Lung (tissue), 12 donors: Measurements from ENCODE around the gene LCTL. TPM values are rescaled to one million over a fixed set of nuclear protein-coding genes. Genes with fewer than 3 reads are reported as not detected.
"Not testable (repeated sequence)": the region's sequence is repeated elsewhere in the genome, so short reads cannot be mapped to it uniquely, and the experiment has no call there.

ENCODE experiments used
- ATAC-seq: fragments of 200-7000 bp; cut with Tn5 transposase; one replicate; pipeline ENCODE4 v1.9.1; 2020; ENCODE audit warnings: moderate number of reproducible peaks; ENCODE audit not compliant: insufficient read depth, low FRiP score
- DNase-seq, 3 donors: peaks; one replicate each; pipeline ENCODE4 v3.0.0-alpha.2; 2013 to 2017
- H3K27ac ChIP-seq, 2 donors: one replicate each; pipeline ENCODE4 v1.5.1; 2013; ENCODE audit warnings: mild to moderate bottlenecking in 2 of 2, moderate library complexity in 2 of 2, control low read depth in 1 of 2, inconsistent platforms in 1 of 2, low read depth in 1 of 2, low read length in 1 of 2
- H3K27me3 ChIP-seq, 3 donors: one replicate each; pipeline ENCODE4 v1.5.1; 2013; ENCODE audit warnings: low read length in 2 of 3; ENCODE audit not compliant: control insufficient read depth in 3 of 3, insufficient read depth in 3 of 3
- H3K36me3 ChIP-seq, 4 donors: one replicate each; pipeline ENCODE4 v1.5.1; 2013; ENCODE audit warnings: low read length in 4 of 4, mild to moderate bottlenecking in 1 of 4, moderate library complexity in 1 of 4; ENCODE audit not compliant: control insufficient read depth in 4 of 4, insufficient read depth in 4 of 4
- H3K4me1 ChIP-seq, 5 donors: one replicate each; pipeline ENCODE4 v1.5.1; 2013; ENCODE audit warnings: low read length in 5 of 5, mild to moderate bottlenecking in 2 of 5, moderate library complexity in 1 of 5; ENCODE audit not compliant: control insufficient read depth in 5 of 5, insufficient read depth in 5 of 5
- H3K4me3 ChIP-seq: one replicate; pipeline ENCODE4 v1.5.1; 2013; ENCODE audit warnings: mild to moderate bottlenecking, control low read depth, moderate library complexity
- H3K9ac ChIP-seq, 2 donors: one replicate each; pipeline ENCODE4 v1.5.1; 2013; ENCODE audit warnings: low read length in 2 of 2, control low read depth in 1 of 2; ENCODE audit not compliant: insufficient read depth in 1 of 2
- H3K9me3 ChIP-seq, 4 donors: one replicate each; pipeline ENCODE4 v1.5.1; 2013; ENCODE audit warnings: low read length in 3 of 4, mild to moderate bottlenecking in 1 of 4, moderate library complexity in 1 of 4; ENCODE audit not compliant: control insufficient read depth in 4 of 4, insufficient read depth in 3 of 4
- CTCF ChIP-seq: IDR thresholded peaks from 2 replicates; pipeline ENCODE4 v1.5.1; 2012; ENCODE audit warnings: mild to moderate bottlenecking; ENCODE audit errors: control extremely low read depth, extremely low read depth
- WGBS, 2 donors: extraction: QIAGEN DNeasy Blood & Tissue Kit; methylation state at CpG; one replicate each; pipeline ENCODE4 v1.1.7; 2013; 5-methylcytosine and 5-hydroxymethylcytosine counted together
- polyA plus RNA-seq, 2 donors: library from polyadenylated mRNA; stranded (reverse); fragments of 200-250 nt; gene quantifications; one replicate each; pipeline ENCODE4 v1.2.1, GENCODE V29; 2013
- total RNA-seq, 2 donors: library from RNA; depleted of rRNA in 1 of 2; stranded (reverse); fragments of >200 nt in 1 of 2; gene quantifications; one replicate each; pipeline ENCODE4 v1.2.1, GENCODE V29; 2014 to 2021
- donor health status: control.
- donor health status: control.
- donor health status: Bipolar disorder and iron deficiency.
- donor health status: healthy.
- donor health status: DM: yes; HTN: yes; CAD: no.

LCTL gene
- total and polyA plus RNA-seq, 4 donors = not detected

- TF ChIP-seq CTCF = no peak
- WGBS, 2 donors = 0% methylated on average over 13 of the region's 13 CpGs
- Histone ChIP-seq H3K36me3 (peaks cover 10 to 30% (median 14%) of the 10 kb centered on the region in 4 donors), H3K27me3 (no peaks in the 10 kb centered on the region), H3K27ac (peak overlapping the region; percentile 71 to 97), H3K9ac (peak overlapping the region; percentile 92 to 94), H3K9me3 (no peaks in the 10 kb centered on the region), H3K4me1 (peaks cover 0 to 25% (median 8%) of the 10 kb centered on the region in 5 donors), H3K4me3 (peak overlapping the region; percentile 63)
- DNase-seq (no peak), ATAC-seq (no peak)
These were observed 60.4 kb downstream of the LCTL start for GRCh38 chr15:66505430-66505811.

- Histone ChIP-seq H3K4me3 (peak within 1 kb of the TSS; percentile 89), H3K9ac (peak within 1 kb of the TSS; percentile 92 to 94), H3K27me3 (no peaks in the 10 kb centered on the region), H3K4me1 (peaks cover 0 to 25% (median 8%) of the 10 kb centered on the region in 5 donors), H3K27ac (peak within 1 kb of the TSS; percentile 71 to 97), H3K9me3 (no peaks in the 10 kb centered on the region), H3K36me3 (peaks cover 11 to 35% (median 20%) of the 10 kb centered on the region in 4 donors)
- ATAC-seq (peak; percentile 95), DNase-seq (peak; percentile 81 to 92 (median 91))
- WGBS, 2 donors = 0% methylated on average over 46 of the region's 46 CpGs
- TF ChIP-seq CTCF = no peak
These were observed 61.0 kb downstream of the LCTL start, which contains the start of the genes RPL4 and ZWILCH for GRCh38 chr15:66504563-66505429. RPL4 (minus strand) TSS chr15:66504855; CDS start chr15:66504790, 65 bp downstream. ZWILCH (plus strand) TSS chr15:66505326; CDS start chr15:66505339, 13 bp downstream.

- H3K27ac ChIP-seq = peak overlapping the region; percentile 71 to 97
- no peaks in the 10 kb centered on the region for H3K9me3 ChIP-seq
- 0 to 1% methylated on average over 12 of the region's 12 CpGs for whole genome bisulfite sequencing, 2 donors
- no peak for TF ChIP-seq CTCF
- peak overlapping the region; percentile 92 to 94 for H3K9ac ChIP-seq
- peak in 2 of 3 donors; percentile 6 to 10 for DNase-seq
- H3K36me3 ChIP-seq = peaks cover 12 to 35% (median 23%) of the 10 kb centered on the region in 4 donors
- H3K4me1 ChIP-seq = peaks cover 0 to 25% (median 8%) of the 10 kb centered on the region in 5 donors
- peak overlapping the region; percentile 89 for H3K4me3 ChIP-seq
- H3K27me3 ChIP-seq = no peaks in the 10 kb centered on the region
- ATAC-seq = no peak
These were observed 61.8 kb downstream of the LCTL start for GRCh38 chr15:66503780-66504562.

GRCh38 chr15:66503041-66503648 is 62.7 kb downstream of the LCTL start:
- not testable (repeated sequence) for H3K27me3 ChIP-seq, ATAC-seq, DNase-seq, H3K9me3 ChIP-seq, H3K27ac ChIP-seq, H3K4me3 ChIP-seq
- WGBS, 2 donors = 59 to 69% methylated on average over 13 of the region's 13 CpGs
- peaks cover 0 to 28% (median 8%) of the 10 kb centered on the region in 5 donors for H3K4me1 ChIP-seq
- H3K9ac ChIP-seq = peak overlapping the region in 1 of 2 donors; percentile 92
- H3K36me3 ChIP-seq = peaks cover 20 to 42% (median 28%) of the 10 kb centered on the region in 4 donors
